GM12878 (cell line): Measurements from ENCODE around the gene ELP1.

Experiments
- EZH2 ChIP-seq: IDR thresholded peaks from 2 replicates; pipeline ENCODE4 v1.6.1; 2012; ENCODE audit warnings: low read depth, mild to moderate bottlenecking, control low read depth, inconsistent platforms, low read length, borderline replicate concordance; ENCODE audit not compliant: control insufficient read depth
- FOXK2 ChIP-seq: fragments of 450-650 bp; IDR thresholded peaks from 2 replicates; pipeline ENCODE4 v1.6.1; 2017; ENCODE audit warnings: mild to moderate bottlenecking, moderate library complexity
- FOXM1 ChIP-seq: IDR thresholded peaks from 2 replicates; pipeline ENCODE4 v1.6.1; 2012; ENCODE audit warnings: low read depth, mild to moderate bottlenecking, inconsistent platforms, low read length, moderate library complexity
- JUND ChIP-seq: IDR thresholded peaks from 2 replicates; pipeline ENCODE4 v1.6.1; 2012; ENCODE audit warnings: low read depth, mild to moderate bottlenecking, low read length, improper control_type of control experiment, moderate library complexity
- NR2C1 ChIP-seq: fragments of 450-650 bp; IDR thresholded peaks from 2 replicates; pipeline ENCODE4 v1.6.1; 2017; ENCODE audit warnings: antibody characterized with exemption, mild to moderate bottlenecking, moderate library complexity
- TF ChIP-seq, protein P1 (sequence below): IDR thresholded peaks from 2 replicates; pipeline ENCODE4 v1.6.1; 2011; ENCODE audit warnings: low read depth, mild to moderate bottlenecking, low read length, moderate library complexity, borderline replicate concordance; ENCODE audit errors: extremely low read depth
- TF ChIP-seq, protein P2 (sequence below): fragments of 450-650 bp; IDR thresholded peaks from 2 replicates; pipeline ENCODE4 v1.6.1; 2014; ENCODE audit warnings: mild to moderate bottlenecking

DNA sequence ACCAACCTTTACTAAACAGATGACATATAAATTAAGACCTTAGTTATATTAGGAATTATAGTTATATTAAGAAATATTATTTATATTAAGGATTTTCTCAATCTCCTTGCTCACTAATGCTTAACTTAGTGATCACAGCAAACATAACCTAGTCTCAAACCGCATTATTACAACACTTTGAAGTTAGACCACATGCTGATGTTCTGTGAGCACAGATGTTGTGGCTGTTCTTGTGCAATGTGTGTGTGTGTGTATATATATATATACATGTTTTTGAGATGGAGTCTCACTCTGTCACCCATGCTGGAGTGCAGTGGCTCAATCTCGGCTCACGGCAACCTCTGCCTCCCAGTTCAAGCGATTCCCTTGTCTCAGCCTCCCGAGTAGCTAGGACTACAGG is 20.5 kb downstream of the ELP1 start:
- TF ChIP-seq NR2C1 (no peak), EZH2 (no peak), FOXK2 (no peak), FOXM1 (no peak), JUND (no peak)
- TF ChIP-seq, protein P1, sequence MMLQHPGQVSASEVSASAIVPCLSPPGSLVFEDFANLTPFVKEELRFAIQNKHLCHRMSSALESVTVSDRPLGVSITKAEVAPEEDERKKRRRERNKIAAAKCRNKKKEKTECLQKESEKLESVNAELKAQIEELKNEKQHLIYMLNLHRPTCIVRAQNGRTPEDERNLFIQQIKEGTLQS = no peak
- TF ChIP-seq, protein P2, sequence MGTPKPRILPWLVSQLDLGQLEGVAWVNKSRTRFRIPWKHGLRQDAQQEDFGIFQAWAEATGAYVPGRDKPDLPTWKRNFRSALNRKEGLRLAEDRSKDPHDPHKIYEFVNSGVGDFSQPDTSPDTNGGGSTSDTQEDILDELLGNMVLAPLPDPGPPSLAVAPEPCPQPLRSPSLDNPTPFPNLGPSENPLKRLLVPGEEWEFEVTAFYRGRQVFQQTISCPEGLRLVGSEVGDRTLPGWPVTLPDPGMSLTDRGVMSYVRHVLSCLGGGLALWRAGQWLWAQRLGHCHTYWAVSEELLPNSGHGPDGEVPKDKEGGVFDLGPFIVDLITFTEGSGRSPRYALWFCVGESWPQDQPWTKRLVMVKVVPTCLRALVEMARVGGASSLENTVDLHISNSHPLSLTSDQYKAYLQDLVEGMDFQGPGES = no peak
